Osteocyte (in vitro differentiated cells): Measurements from ENCODE around the gene HOXA1. TPM values are rescaled to one million over a fixed set of nuclear protein-coding genes. Genes with fewer than 3 reads are reported as not detected.

Experiments used
- DNase-seq: peaks from one replicate; pipeline ENCODE4 v3.0.0; 2021; ENCODE audit warnings: mixed read lengths; ENCODE audit not compliant: unreplicated experiment; ENCODE audit errors: extremely low spot score
- H3K27ac Mint-ChIP-seq: one replicate; pipeline ENCODE4 v1.8.0; 2021; ENCODE audit warnings: mild to moderate bottlenecking, mixed read lengths; ENCODE audit not compliant: unreplicated experiment
- H3K27me3 Mint-ChIP-seq: one replicate; pipeline ENCODE4 v1.8.0; 2021; ENCODE audit warnings: mixed read lengths; ENCODE audit not compliant: unreplicated experiment
- H3K36me3 Mint-ChIP-seq: one replicate; pipeline ENCODE4 v1.8.0; 2021; ENCODE audit warnings: mixed read lengths; ENCODE audit not compliant: unreplicated experiment
- H3K4me1 Mint-ChIP-seq: one replicate; pipeline ENCODE4 v1.8.0; 2021; ENCODE audit warnings: mixed read lengths; ENCODE audit not compliant: unreplicated experiment
- H3K4me3 Mint-ChIP-seq: one replicate; pipeline ENCODE4 v1.8.0; 2021; ENCODE audit warnings: mild to moderate bottlenecking, moderate library complexity, mixed read lengths; ENCODE audit not compliant: unreplicated experiment
- H3K9me3 Mint-ChIP-seq: one replicate; pipeline ENCODE4 v1.8.0; 2021; ENCODE audit warnings: mixed read lengths; ENCODE audit not compliant: unreplicated experiment
- CTCF ChIP-seq: fragments of 200-600 bp; sonication (generic); IDR thresholded peaks from 2 replicates; pipeline ENCODE4 v1.5.0; 2021; ENCODE audit warnings: antibody characterized with exemption, mild to moderate bottlenecking, moderate library complexity
- total RNA-seq: library from RNA; stranded (reverse); gene quantifications from 2 replicates; pipeline ENCODE4 v1.2.1, GENCODE V29; 2021

HOXA1 gene
- total RNA-seq, 1 donor from 2014 or later: not detected

GRCh38 chr7:27115221-27116026 is 19.6 kb upstream of the HOXA1 start:
- TF ChIP-seq CTCF: no peak
- H3K9me3 Mint-ChIP-seq: no peaks in the 10 kb centered on the region
- peaks cover 87% of the 10 kb centered on the region for H3K27me3 Mint-ChIP-seq
- H3K27ac Mint-ChIP-seq: no peak overlapping the region
- no peak for DNase-seq
- H3K4me1 Mint-ChIP-seq: peaks cover 6% of the 10 kb centered on the region
- no peaks in the 10 kb centered on the region for H3K36me3 Mint-ChIP-seq
- H3K4me3 Mint-ChIP-seq: no peak overlapping the region

- H3K27ac Mint-ChIP-seq: no peak overlapping the region
- H3K9me3 Mint-ChIP-seq: no peaks in the 10 kb centered on the region
- no peak for TF ChIP-seq CTCF
- peaks cover 88% of the 10 kb centered on the region for H3K27me3 Mint-ChIP-seq
- H3K4me3 Mint-ChIP-seq: no peak overlapping the region
- DNase-seq: no peak
- H3K4me1 Mint-ChIP-seq: peaks cover 6% of the 10 kb centered on the region
- no peaks in the 10 kb centered on the region for H3K36me3 Mint-ChIP-seq
Measured at GRCh38 chr7:27114881-27115220, 19.1 kb upstream of the HOXA1 start.

- H3K27me3 Mint-ChIP-seq: peaks cover 88% of the 10 kb centered on the region
- DNase-seq: no peak
- no peak overlapping the region for H3K4me3 Mint-ChIP-seq
- H3K36me3 Mint-ChIP-seq: no peaks in the 10 kb centered on the region
- H3K9me3 Mint-ChIP-seq: no peaks in the 10 kb centered on the region
- TF ChIP-seq CTCF: no peak
- H3K4me1 Mint-ChIP-seq: peaks cover 6% of the 10 kb centered on the region
- no peak overlapping the region for H3K27ac Mint-ChIP-seq
Measured at GRCh38 chr7:27113991-27114769, 18.4 kb upstream of the HOXA1 start.

- no peaks in the 10 kb centered on the region for H3K36me3 Mint-ChIP-seq
- no peak overlapping the region for H3K4me3 Mint-ChIP-seq
- no peak overlapping the region for H3K27ac Mint-ChIP-seq
- H3K27me3 Mint-ChIP-seq: peaks cover 87% of the 10 kb centered on the region
- TF ChIP-seq CTCF: no peak
- no peaks in the 10 kb centered on the region for H3K9me3 Mint-ChIP-seq
- no peak for DNase-seq
- peaks cover 6% of the 10 kb centered on the region for H3K4me1 Mint-ChIP-seq
Measured at GRCh38 chr7:27112955-27113949, 17.5 kb upstream of the HOXA1 start.
